Endometrium (tissue), 2 donors: ENCODE results near the gene RIMBP2.

ENCODE experiments used
- FAIRE-seq: peaks from 2 replicates; lab custom pipeline; 2012; peaks lifted over from hg19 to GRCh38; lab: Jason Lieb, UNC
- donor health status: control.
- donor health status: control.

Gene RIMBP2

GRCh38 chr12:130480231-130480630, 235.9 kb downstream of the RIMBP2 start:
- no peak for FAIRE-seq

DNA sequence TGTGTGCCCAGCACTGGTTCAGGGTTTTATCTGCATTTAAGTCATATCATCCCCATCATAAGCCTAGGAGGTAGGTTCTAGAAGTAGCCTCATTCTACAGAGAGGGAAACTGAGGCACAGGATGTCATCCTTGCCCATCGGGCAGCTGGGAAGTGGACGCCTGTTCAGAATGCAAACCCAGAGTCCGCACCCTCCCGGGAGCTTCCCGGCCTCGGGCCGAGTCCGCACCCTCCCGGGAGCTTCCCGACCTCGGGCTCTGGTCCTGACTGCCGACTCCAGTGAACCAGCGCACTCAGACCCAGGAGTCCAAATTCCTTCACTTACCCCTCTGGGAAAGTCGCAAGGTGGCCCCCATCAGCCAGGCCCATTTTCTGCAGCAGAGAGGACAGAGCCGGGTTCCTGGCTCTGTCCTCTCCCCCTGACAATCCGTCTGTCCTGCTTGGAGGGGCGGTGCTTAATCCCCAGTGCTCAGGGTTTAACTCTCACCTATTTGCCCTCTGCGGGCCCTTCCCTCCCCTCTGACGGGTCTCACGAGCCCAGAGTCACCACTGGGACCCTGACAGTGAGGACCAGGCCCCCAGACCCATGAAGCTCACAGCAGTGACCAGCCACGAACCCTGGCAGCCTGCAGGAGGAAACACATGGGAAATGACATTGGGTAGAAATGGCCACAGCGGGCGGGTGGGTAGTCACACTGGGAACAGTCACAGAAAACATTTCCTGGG, 236.5 kb downstream of the RIMBP2 start:
- FAIRE-seq = no peak

- FAIRE-seq = no peak
Measured at GRCh38 chr12:130478786-130479185, 237.3 kb downstream of the RIMBP2 start.

- no peak for FAIRE-seq
Measured at GRCh38 chr12:130477701-130478100, 238.4 kb downstream of the RIMBP2 start.

DNA sequence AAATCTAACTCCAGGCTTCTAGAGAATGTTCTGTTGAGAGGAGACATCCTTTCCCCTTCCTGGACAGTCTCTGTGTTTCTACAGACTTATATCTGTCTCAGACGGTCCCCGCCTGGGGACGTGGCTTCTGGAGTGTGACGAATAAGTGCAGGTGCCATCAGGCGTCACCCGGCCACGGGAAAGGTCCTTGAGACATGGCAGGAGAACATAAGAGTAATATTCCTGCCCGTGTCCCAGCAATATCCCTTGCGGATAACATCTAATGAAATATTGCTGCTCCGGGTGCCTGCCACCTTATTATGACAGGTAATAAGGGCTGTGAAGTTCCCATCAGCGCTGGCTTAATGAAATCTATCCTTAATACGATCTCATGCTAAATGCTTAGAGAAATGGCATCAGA, 238.8 kb downstream of the RIMBP2 start:
- FAIRE-seq = no peak

- FAIRE-seq = no peak
Measured at GRCh38 chr12:130476451-130477135, 239.5 kb downstream of the RIMBP2 start.

GRCh38 chr12:130474599-130475269, 241.4 kb downstream of the RIMBP2 start:
- FAIRE-seq = no peak

DNA sequence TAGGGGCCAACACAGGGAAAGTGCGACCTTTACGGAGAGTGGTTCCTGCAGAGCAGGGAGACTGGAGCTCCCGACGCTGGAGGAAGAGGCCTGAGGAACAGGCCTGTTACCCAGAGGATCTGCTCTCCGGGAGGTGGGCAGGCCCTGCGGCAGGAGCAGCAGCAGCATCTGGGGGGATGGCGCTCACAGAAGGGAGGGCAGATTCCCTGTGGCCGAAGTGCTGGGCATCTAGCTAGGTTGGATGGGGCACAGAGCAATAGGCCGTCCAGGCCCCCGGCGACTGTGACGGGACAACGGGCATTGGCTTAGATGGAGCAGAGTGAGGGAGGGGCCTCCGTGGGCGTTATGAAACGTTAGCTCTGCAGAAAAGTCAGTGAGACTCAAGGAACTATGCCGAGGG, 242.8 kb downstream of the RIMBP2 start:
- no peak for FAIRE-seq

DNA sequence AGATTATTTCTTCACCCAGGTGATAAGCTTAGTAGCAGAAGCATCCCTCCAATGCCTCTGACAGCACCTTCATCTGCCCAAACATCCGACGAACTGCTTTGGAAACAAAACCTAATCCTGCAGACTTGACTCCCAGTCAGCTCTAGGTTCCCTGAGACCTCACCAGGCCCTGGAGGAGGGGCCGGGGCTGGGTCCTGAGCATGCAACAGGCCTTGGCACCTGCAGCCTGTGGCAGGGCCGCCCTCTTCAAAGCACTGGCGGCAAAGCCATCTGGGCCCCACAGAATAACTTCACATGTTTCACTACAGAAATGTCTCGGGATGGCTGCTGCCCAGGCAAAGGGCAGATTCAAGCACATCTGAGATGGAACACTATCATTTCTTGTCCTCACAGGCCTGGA, 245.1 kb downstream of the RIMBP2 start:
- FAIRE-seq = no peak

GRCh38 chr12:130469552-130469951, 246.5 kb downstream of the RIMBP2 start:
- no peak for FAIRE-seq

DNA sequence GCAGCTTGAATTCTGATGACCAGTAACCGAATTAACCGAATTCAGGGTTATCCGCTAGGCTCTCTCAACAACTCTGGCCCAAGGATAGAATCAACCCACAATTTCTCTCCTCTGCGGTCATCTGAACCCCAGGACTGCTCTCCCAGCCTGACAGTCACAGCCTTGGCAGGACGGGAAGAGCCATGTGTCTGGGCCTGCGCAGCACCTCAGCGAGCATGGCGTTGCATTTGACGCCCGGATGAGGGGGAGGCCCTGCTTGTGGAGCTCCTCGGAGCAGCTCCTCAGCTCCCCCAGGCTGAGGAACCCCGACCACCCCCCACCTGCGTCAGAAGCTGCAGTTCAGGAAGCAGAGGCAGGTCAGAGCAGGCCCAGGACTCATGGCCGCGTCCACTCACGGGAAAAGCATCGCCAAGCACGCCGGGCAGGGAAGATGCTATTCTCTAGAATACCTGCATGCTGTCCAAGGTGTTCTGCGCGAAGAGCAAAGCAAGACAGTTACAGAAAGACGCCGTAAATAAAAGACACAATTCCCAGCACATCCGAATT, 247.3 kb downstream of the RIMBP2 start:
- no peak for FAIRE-seq

- FAIRE-seq = no peak
Measured at GRCh38 chr12:130468186-130468585, 247.9 kb downstream of the RIMBP2 start.

- FAIRE-seq = no peak
Measured at GRCh38 chr12:130465626-130466025, 250.5 kb downstream of the RIMBP2 start.

DNA sequence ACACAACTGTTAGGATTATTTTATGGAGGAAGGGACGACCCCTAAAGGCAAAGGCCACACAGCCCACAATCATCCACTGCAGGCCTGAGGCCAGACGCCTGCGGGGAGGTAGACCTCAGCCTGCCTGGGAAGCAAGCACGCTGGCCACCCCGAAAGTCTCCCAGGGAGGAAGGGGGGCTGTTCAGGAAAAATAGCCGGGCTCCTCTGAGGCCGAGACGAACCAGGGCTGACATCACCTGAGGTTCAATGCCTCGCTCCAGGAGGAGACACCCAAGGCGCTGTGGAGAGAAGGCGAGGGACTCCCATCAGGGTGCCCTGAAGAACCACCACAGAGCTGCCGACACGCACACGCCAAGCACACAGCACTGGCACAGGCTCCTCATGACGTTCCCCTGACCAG, 251.1 kb downstream of the RIMBP2 start:
- no peak for FAIRE-seq

- FAIRE-seq = no peak
Measured at GRCh38 chr12:130463818-130464670, 252.1 kb downstream of the RIMBP2 start.

DNA sequence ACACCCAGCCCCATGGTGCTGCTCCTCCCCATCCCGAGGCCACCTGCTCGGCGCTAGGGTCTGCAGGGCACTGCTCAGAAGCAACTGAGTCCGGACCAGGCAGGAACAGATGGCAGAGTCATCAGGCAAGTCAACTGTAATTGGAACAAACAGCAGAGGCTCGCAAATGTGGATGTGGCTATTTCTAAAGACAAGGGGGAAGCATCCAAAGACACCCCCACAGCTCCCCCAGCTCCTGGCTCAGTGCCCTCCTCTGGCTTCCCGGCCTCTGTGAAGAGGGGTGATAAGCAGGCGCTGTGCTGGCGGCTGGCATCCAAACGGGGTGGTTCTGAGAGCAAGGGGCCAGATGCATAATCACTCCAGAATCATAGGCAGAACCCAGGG, 252.8 kb downstream of the RIMBP2 start:
- no peak for FAIRE-seq

DNA sequence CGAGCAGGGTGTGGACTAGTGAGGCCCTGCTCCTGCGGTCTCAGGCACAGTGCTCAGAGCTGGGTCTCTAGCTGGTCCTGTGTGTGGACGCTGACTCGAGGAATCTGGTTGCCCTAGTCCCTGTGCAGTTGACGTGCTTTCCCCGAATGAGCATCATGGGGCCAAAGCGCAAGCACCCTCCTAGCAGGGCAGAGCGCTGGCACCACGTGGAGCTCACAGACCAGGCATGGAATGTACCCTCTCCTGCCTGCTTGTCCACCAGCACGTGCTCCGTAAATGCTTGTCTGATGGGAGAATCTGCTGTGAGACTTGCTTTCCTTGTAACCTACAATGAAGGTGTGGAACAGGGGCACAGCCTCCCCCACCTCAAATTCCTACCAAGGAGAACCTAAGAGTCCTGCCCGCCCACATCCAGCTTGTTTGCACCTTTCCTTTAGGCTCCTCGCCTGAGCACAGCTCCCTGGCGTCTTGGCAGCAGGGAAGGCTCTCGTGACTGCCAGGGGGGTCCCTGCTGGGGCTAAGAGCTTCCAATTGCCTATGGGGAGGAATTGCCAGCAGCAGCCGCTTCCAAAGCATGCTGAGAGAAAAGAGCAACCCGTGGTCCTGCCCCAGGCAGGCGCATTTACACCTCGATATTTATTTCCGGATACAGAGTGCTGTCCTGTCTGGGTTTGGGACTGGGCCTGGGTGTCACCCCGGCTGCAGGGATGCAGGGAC, 253.4 kb downstream of the RIMBP2 start:
- no peak for FAIRE-seq

- no peak for FAIRE-seq
Measured at GRCh38 chr12:130461839-130462557, 254.1 kb downstream of the RIMBP2 start.

- FAIRE-seq = no peak
Measured at GRCh38 chr12:130461447-130461815, 254.7 kb downstream of the RIMBP2 start.

GRCh38 chr12:130460611-130461446, 255.3 kb downstream of the RIMBP2 start:
- no peak for FAIRE-seq
